Testis (tissue), 2 donors: ENCODE results near the gene PRR29.

Source experiments
- CTCF ChIP-seq, 3 experiments: fragments of 450-650 bp in 2 of 3; fragments of 200-600 bp in 1 of 3; sonication (generic) in 1 of 3; IDR thresholded peaks; one replicate each; pipeline ENCODE4 v1.5.1; 2016 to 2019; ENCODE audit warnings: antibody characterized with exemption in 3 of 3, mild to moderate bottlenecking in 2 of 3, moderate library complexity in 1 of 3
- POLR2A ChIP-seq: fragments of 450-650 bp; IDR thresholded peaks from one replicate; pipeline ENCODE4 v1.6.1; 2017; ENCODE audit warnings: antibody characterized with exemption, mild to moderate bottlenecking, moderate library complexity

DNA sequence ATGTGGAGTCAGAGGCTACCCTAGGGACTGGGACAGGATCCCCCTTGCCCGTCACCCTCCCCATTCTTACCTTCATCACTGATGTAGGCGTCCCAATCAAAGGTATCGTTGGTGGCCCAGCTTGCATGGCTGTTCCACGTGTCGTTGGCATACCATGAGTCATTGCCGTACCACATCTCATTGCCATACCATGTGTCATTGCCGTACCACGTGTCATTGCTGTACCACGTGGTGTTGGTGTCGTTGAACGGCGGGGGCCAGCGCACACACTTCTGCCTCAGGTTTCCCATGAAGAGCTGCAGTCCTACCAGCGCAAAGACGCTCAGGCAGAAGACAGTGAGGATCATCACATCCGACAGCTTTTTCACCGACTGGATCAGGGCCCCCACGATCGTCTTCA is 30.2 kb upstream of the PRR29 start:
- no peak for TF ChIP-seq CTCF (IDR thresholded peaks at IDR 0.05)
- no peak for TF ChIP-seq POLR2A
